HepG2 (cell line): ENCODE results near the gene S1PR3.

Source experiments
- NONO ChIP-seq, 2 experiments: fragments of 450-650 bp in 1 of 2; sonication (generic) in 1 of 2; formaldehyde crosslinking in 1 of 2; IDR thresholded peaks in 1 of 2; conservative IDR thresholded peaks in 1 of 2; 2 replicates each; pipeline versions ENCODE4 v1.6.1 to v1.8.0; 2017 to 2022; ENCODE audit warnings: mild to moderate bottlenecking in 1 of 2, missing genetic modification reagents in 1 of 2, moderate library complexity in 1 of 2
- POLR2A ChIP-seq, 2 experiments: IDR thresholded peaks; 2 replicates each; pipeline ENCODE4 v1.6.1; 2011; ENCODE audit warnings: low read depth in 2 of 2, low read length in 2 of 2, mild to moderate bottlenecking in 1 of 2, moderate library complexity in 1 of 2; ENCODE audit not compliant: insufficient read depth in 1 of 2

DNA sequence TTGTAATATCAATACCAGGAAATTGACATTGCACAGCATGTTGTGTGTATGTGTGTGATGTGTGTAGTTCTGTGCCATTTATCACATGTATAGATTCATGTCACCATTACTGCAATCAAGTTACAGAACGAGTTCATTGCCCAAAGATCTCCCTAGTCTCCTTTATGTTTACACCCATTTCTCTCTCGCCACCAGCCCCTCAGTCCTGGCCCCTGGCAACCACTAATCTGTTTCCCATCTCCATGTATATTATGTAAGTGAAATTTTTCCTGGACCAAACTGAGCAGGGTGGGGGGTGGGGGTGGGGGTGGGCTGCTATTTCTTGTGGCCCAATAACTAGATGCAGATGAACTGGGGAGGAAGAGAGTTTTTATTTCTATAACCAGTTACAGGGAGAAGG is 11.5 kb upstream of the S1PR3 start:
- TF ChIP-seq NONO (IDR thresholded peaks at IDR 0.05), result no peak
- no peak for TF ChIP-seq NONO (CRISPR knock-in tag; conservative IDR thresholded peaks at IDR 0.05)
- no peak for TF ChIP-seq POLR2A (IDR thresholded peaks at IDR 0.05; ENCODE audit: insufficient read depth in 1 of 2, low read depth in 2 of 2, low read length in 2 of 2)
